Stimulated activated CD8-positive, alpha-beta memory T cell treated with anti-CD3 and anti-CD28 coated beads, Interleukin-4, amount 100 ng/mL, for 48 hours (primary cell): ENCODE measurements around the gene DNAJC16.

Experiments
- DNase-seq: peaks from one replicate; pipeline ENCODE4 v3.0.0-alpha.2; 2020

The DNAJC16 gene

DNA sequence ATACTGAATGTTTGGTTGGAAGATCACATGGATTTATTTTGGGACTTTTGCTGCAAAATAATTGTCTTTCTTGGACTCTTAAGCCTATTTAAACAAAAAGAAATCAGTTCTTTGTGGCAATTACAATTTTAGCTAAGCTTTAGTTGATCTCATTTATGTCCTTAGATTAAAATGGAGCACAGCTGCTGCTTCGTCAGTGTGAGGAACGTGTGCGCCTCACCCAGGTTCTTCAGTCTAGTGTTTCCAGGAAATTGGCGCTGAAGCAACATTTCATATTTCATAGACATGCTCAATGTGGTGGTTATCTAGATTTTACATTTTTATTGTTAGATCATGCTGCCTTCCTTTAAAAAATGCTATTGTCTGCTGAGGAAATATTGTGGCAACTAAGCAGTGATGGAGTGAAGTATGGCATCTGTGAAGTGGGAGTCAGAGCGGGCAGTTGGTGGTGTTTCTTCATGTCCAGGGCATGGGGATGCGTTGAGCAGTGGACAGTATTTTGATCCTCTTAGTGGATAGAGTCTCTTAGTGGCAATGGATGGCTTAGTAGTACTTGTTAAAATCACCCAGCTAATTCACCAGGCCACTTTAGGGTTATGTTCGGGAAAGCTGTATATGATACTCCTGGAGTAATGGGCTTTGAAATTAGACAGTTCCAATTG lies 96.2 kb downstream of the DNAJC16 start:
- DNase-seq, result no peak

DNA sequence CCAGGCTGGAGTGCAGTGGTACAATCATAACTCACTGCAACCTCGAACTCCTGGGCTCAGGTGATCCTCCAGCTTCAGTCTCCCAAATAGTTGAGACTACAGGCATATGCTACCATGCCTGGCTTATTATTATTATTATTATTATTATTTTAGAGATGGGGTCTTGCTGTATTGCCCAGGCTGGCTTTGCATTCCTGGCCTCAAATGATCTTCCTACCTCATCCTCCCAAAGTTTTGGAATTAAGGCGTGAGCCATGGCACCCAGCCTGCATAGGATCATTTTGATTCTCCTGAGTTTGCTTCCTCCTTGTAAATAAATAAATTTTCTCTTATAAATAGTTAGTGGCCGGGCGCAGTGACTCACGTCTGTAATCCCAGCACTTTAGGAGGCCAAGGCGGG lies 96.8 kb downstream of the DNAJC16 start:
- DNase-seq, result no peak

DNA sequence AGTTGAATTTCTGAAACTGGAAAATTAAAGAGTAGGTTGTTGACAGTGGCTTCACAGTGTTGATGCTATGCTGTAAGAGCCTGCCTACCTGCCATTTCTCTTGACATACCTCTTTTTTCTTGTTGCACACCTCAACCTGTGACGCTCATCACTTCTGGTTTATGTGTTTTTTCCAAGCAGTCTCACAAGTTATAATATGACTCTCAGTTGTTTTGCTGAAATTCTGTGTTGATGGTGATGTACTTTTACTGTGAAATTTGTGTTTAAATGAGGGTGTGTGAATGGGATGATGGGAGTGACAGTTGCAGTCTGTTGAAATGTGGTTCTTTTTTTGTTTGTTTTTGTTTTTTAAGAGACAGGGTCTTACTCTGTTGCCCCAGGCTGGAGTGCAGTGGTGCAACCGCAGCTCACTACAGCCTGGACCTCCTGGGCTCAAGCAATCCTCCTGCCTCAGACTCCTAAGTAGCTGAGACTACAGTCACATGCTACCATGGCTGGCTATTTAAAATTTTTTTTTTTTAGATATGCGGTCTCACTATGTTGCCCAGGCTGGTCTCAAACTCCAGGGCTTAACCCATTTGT lies 97.6 kb downstream of the DNAJC16 start:
- no peak for DNase-seq

DNA sequence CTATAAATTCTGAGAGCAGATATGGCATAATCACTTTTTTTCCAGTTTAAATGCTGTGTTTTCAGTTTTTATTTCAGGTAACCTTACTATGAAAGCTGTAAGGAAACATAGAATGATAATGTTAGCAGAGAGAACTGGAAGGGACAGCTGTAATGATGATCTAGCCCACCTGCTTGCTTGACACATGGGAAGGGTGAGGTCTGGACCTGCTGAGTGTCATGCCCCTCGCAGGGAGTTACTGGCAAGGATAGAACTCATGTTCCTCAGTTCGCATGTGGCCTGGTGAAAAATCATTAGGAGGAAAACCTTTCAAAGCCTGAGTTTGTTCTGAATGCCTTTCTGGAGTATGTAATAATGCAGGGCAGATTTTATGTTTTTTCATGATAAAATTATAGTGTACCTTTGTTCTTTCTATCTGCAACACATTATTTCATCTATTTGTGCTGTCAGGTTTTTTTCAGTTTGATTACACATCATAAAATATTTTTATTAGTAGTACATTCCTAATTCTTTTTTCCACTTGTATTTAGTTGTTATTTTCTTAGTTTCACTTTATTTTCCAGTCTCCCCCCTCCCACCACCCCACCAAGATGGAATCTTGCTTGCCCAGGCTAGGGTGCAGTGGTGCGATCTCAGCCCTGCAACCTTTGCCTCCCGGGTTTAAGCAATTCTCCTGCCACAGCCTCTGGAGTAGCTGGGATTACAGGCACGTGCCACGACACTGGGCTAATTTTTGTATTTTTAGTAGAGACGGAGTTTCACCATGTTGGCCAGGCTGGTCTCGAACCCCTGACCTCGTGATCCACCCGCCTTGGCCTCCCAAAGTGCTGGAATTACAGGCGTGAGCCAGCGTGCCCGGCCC lies 98.6 kb downstream of the DNAJC16 start:
- DNase-seq, result no peak
